ENCODE measurements around the gene STXBP6. TPM values are rescaled to one million over a fixed set of nuclear protein-coding genes. Genes with fewer than 3 reads are reported as not detected.

Gene STXBP6
- total RNA-seq, 1 experiment from 2014 or later, result 6.4 TPM

GRCh38 chr14:24834956-24835355 is 215.0 kb downstream of the STXBP6 start:
- DNase-seq, result no peak
- no peaks in the 10 kb centered on the region for H3K36me3 Mint-ChIP-seq (ENCODE audit: insufficient read depth, unreplicated experiment)
- CTCF ChIA-PET, result no interaction called here
- intact Hi-C loops (cut with micrococcal nuclease; ENCODE audit: unreplicated experiment), result no loop called here
- no peaks in the 10 kb centered on the region for H3K27me3 Mint-ChIP-seq (ENCODE audit: unreplicated experiment)
- TF ChIP-seq CTCF (IDR thresholded peaks at IDR 0.05; ENCODE audit: unreplicated experiment), result no peak
- H3K4me1 Mint-ChIP-seq (ENCODE audit: low read depth, unreplicated experiment), result peaks cover 13% of the 10 kb centered on the region
- H3K9me3 Mint-ChIP-seq (ENCODE audit: low read depth, unreplicated experiment), result peaks cover 3% of the 10 kb centered on the region
- no peak overlapping the region for H3K4me3 Mint-ChIP-seq (ENCODE audit: low read depth, unreplicated experiment)
- no peak overlapping the region for H3K27ac Mint-ChIP-seq (ENCODE audit: unreplicated experiment)
- no TSS peak for BruUV-seq (replicated peaks)

- Mint-ChIP-seq H3K4me3 (ENCODE audit: low read depth, unreplicated experiment) (no peak overlapping the region), H3K27ac (ENCODE audit: unreplicated experiment) (no peak overlapping the region), H3K36me3 (ENCODE audit: insufficient read depth, unreplicated experiment) (no peaks in the 10 kb centered on the region), H3K27me3 (ENCODE audit: unreplicated experiment) (no peaks in the 10 kb centered on the region), H3K9me3 (ENCODE audit: low read depth, unreplicated experiment) (peaks cover 3% of the 10 kb centered on the region), H3K4me1 (ENCODE audit: low read depth, unreplicated experiment) (peaks cover 10% of the 10 kb centered on the region)
- TF ChIP-seq CTCF (IDR thresholded peaks at IDR 0.05; ENCODE audit: unreplicated experiment), result no peak
- intact Hi-C loops (cut with micrococcal nuclease; ENCODE audit: unreplicated experiment), result no loop called here
- CTCF ChIA-PET, result interaction anchor here (0.6 kb wide), 1 partner anchor 27 kb away, joined by 4 read pairs; no protein-coding TSS in a partner anchor
- BruUV-seq (replicated peaks), result no TSS peak
- no peak for DNase-seq
Measured at GRCh38 chr14:24833385-24833784, 216.6 kb downstream of the STXBP6 start.

GRCh38 chr14:24831677-24832076 is 218.3 kb downstream of the STXBP6 start:
- H3K4me3 Mint-ChIP-seq (ENCODE audit: low read depth, unreplicated experiment), result no peak overlapping the region
- no peaks in the 10 kb centered on the region for H3K36me3 Mint-ChIP-seq (ENCODE audit: insufficient read depth, unreplicated experiment)
- TF ChIP-seq CTCF (IDR thresholded peaks at IDR 0.05; ENCODE audit: unreplicated experiment), result no peak
- no peak overlapping the region for H3K27ac Mint-ChIP-seq (ENCODE audit: unreplicated experiment)
- H3K4me1 Mint-ChIP-seq (ENCODE audit: low read depth, unreplicated experiment), result peaks cover 2% of the 10 kb centered on the region
- BruUV-seq (replicated peaks), result no TSS peak
- CTCF ChIA-PET, result no interaction called here
- no peak for DNase-seq
- H3K27me3 Mint-ChIP-seq (ENCODE audit: unreplicated experiment), result no peaks in the 10 kb centered on the region
- intact Hi-C loops (cut with micrococcal nuclease; ENCODE audit: unreplicated experiment), result no loop called here
- peaks cover 3% of the 10 kb centered on the region for H3K9me3 Mint-ChIP-seq (ENCODE audit: low read depth, unreplicated experiment)

- no peaks in the 10 kb centered on the region for H3K4me1 Mint-ChIP-seq (ENCODE audit: low read depth, unreplicated experiment)
- CTCF ChIA-PET, result no interaction called here
- TF ChIP-seq CTCF (IDR thresholded peaks at IDR 0.05; ENCODE audit: unreplicated experiment), result no peak
- no peaks in the 10 kb centered on the region for H3K27me3 Mint-ChIP-seq (ENCODE audit: unreplicated experiment)
- DNase-seq, result no peak
- H3K27ac Mint-ChIP-seq (ENCODE audit: unreplicated experiment), result no peak overlapping the region
- H3K4me3 Mint-ChIP-seq (ENCODE audit: low read depth, unreplicated experiment), result no peak overlapping the region
- BruUV-seq (replicated peaks), result no TSS peak
- no peaks in the 10 kb centered on the region for H3K36me3 Mint-ChIP-seq (ENCODE audit: insufficient read depth, unreplicated experiment)
- H3K9me3 Mint-ChIP-seq (ENCODE audit: low read depth, unreplicated experiment), result peaks cover 3% of the 10 kb centered on the region
- intact Hi-C loops (cut with micrococcal nuclease; ENCODE audit: unreplicated experiment), result no loop called here
Measured at GRCh38 chr14:24829862-24830261, 220.1 kb downstream of the STXBP6 start.

All from Calu3 (cell line).